ENCODE data around the gene PIGR.

- TF ChIP-seq CTCF (IDR thresholded peaks at IDR 0.05) = no peak
- no peak for TF ChIP-seq POLR2A (IDR thresholded peaks at IDR 0.05)
- TF ChIP-seq POLR2AphosphoS5 (IDR thresholded peaks at IDR 0.05; ENCODE audit: insufficient read depth in 1 of 2, low read depth in 1 of 2) = no peak
Observed at GRCh38 chr1:206895325-206895724, 50.9 kb downstream of the PIGR start.

All from vagina (tissue), 2 donors.